RWPE2 (cell line): ENCODE data around the gene DPH7.

Source experiments
- ATAC-seq: fragments of 200-7000 bp; cut with Tn5 transposase; 3 replicates; pipeline ENCODE4 v1.9.1; 2021; ENCODE audit warnings: low read depth
- DNase-seq: peaks from one replicate; pipeline ENCODE4 v3.0.0-alpha.2; 2020; ENCODE audit warnings: low spot score
- H3K27ac ChIP-seq: fragments of 450-650 bp; 2 replicates; pipeline ENCODE4 v1.5.1; 2017; ENCODE audit warnings: mild to moderate bottlenecking; ENCODE audit not compliant: poor library complexity, severe bottlenecking
- H3K27me3 ChIP-seq: fragments of 250-450 bp; sonication (Bioruptor Pico); 2 replicates; pipeline ENCODE4 v1.5.1; 2021; ENCODE audit warnings: mild to moderate bottlenecking, moderate library complexity; ENCODE audit not compliant: insufficient read depth, poor library complexity, severe bottlenecking
- H3K36me3 ChIP-seq: fragments of 250-450 bp; sonication (Bioruptor Pico); 2 replicates; pipeline ENCODE4 v1.5.1; 2020; ENCODE audit warnings: low read depth, mild to moderate bottlenecking, moderate library complexity
- H3K4me1 ChIP-seq: fragments of 250-450 bp; sonication (Bioruptor Pico); 2 replicates; pipeline ENCODE4 v1.5.1; 2021; ENCODE audit warnings: mild to moderate bottlenecking, moderate library complexity; ENCODE audit not compliant: insufficient read depth, poor library complexity, severe bottlenecking
- H3K4me3 ChIP-seq: fragments of 250-450 bp; sonication (Bioruptor Pico); 2 replicates; pipeline ENCODE4 v1.5.1; 2021; ENCODE audit warnings: mild to moderate bottlenecking, moderate library complexity; ENCODE audit not compliant: severe bottlenecking
- H3K9me3 ChIP-seq: fragments of 250-450 bp; sonication (Bioruptor Pico); 2 replicates; pipeline ENCODE4 v1.5.1; 2021; ENCODE audit warnings: mild to moderate bottlenecking, moderate library complexity; ENCODE audit not compliant: severe bottlenecking
- CTCF ChIP-seq: fragments of 450-650 bp; IDR thresholded peaks from one replicate; pipeline ENCODE4 v1.5.1; 2017; ENCODE audit warnings: mild to moderate bottlenecking, moderate library complexity; ENCODE audit not compliant: poor library complexity, severe bottlenecking

DPH7 gene

GRCh38 chr9:137509198-137509597 lies 69.5 kb downstream of the DPH7 start:
- Histone ChIP-seq H3K27ac (no peak overlapping the region), H3K4me3 (no peak overlapping the region), H3K36me3 (no peaks in the 10 kb centered on the region), H3K4me1 (no peaks in the 10 kb centered on the region), H3K27me3 (no peaks in the 10 kb centered on the region), H3K9me3 (peaks cover 3% of the 10 kb centered on the region)
- ATAC-seq (no peak), DNase-seq (no peak)
- no peak for TF ChIP-seq CTCF

- no peak for DNase-seq
- ATAC-seq = no peak
These were observed 72.0 kb downstream of the DPH7 start for GRCh38 chr9:137506702-137507171.

GRCh38 chr9:137506274-137506673 lies 72.5 kb downstream of the DPH7 start:
- Histone ChIP-seq H3K4me3 (no peak overlapping the region), H3K36me3 (no peaks in the 10 kb centered on the region), H3K9me3 (peaks cover 3% of the 10 kb centered on the region), H3K27me3 (no peaks in the 10 kb centered on the region), H3K4me1 (no peaks in the 10 kb centered on the region), H3K27ac (no peak overlapping the region)
- ATAC-seq (peak; percentile 48), DNase-seq (peak; percentile 73)
- peak; percentile 5 for TF ChIP-seq CTCF

More at GRCh38 chr9:137506702-137507171, 72.0 kb downstream of the DPH7 start:
- Histone ChIP-seq H3K36me3 (no peaks in the 10 kb centered on the region), H3K4me3 (no peak overlapping the region), H3K27ac (no peak overlapping the region), H3K27me3 (no peaks in the 10 kb centered on the region), H3K9me3 (peaks cover 3% of the 10 kb centered on the region), H3K4me1 (no peaks in the 10 kb centered on the region)
- TF ChIP-seq CTCF = no peak

DNA sequence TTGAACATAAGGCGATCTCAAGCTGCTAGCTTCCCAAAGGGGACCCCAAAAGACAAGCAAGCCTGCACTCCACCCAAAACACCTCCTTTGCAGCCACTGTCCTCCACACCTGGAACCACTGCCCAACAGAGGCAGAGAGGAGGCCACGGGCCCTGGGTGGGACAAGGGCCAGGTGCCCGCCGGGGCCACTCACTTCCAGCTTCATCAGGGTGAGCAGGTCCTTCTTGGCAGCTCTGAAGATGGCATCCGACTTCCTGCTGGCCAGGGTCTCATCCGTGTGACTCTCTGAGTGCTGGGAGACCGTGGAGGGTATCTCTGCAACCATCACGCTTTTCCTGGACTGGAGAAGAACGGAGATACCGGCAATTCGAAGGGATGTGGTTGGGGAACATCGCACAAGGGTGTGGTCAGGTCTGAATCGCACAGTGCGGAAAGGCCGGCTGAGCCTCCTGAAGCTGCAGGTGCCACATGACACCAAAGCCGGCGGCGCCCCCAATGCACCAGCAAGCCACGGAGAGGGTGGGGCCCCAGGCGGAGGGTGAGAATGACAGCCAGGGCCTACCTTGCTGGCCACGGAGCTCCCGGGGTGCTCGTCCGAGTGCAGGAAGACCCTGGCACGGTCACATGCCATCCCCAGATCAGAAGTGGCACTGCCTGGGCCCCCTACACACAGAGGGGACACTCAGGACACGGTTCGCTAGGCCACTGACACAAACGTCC lies 73.1 kb downstream of the DPH7 start:
- Histone ChIP-seq H3K27me3 (no peaks in the 10 kb centered on the region), H3K9me3 (peaks cover 3% of the 10 kb centered on the region), H3K4me1 (no peaks in the 10 kb centered on the region), H3K27ac (no peak overlapping the region), H3K4me3 (no peak overlapping the region), H3K36me3 (no peaks in the 10 kb centered on the region)
- no peak for DNase-seq
- ATAC-seq = no peak
- TF ChIP-seq CTCF = no peak
